ENCODE data around the gene FNBP1L.
"Not testable (repeated sequence)": the region's sequence is repeated elsewhere in the genome, so short reads cannot be mapped to it uniquely, and the experiment has no call there.

Gene FNBP1L

DNA sequence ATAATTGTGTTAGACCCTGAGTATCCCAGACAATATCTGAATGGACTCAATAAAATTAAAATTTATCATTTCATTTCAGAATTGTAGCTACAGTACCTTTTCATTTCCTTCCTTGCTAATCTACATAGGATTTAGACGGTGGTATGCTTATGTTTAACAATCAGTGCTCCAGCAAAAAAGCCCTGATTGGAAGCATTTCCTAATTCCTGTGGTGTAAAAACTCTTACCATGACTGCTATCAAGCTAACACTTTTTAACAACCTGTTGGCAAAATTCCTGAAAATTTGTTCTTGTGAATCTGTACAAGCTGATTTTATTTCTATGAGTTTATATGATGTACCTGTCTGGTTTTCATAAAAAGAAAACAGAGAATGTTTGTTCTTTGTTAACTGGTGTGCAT, 5.2 kb upstream of the FNBP1L start:
- DNase-seq (ENCODE audit: low read depth in 2 of 3, low spot score in 2 of 3): no peak

DNA sequence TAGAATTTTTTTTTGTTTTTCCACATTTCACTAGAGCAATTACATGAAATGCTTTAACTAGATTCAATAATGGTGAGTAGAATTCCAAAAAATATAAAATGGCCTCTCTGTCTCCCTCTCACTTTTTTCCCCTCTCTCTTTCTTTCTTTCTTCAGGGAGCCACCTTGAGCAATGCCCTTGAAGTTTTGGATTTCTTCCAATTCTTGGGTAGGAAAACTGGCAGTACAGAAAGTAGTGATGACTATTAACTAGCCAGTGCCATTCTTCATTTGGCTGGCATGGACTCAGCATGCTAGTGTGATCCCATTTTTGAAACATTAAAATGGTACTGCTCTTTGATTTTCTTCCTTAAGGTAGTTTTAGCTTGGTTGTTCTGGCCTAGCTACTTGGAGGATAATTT, 4.5 kb upstream of the FNBP1L start:
- DNase-seq (ENCODE audit: low read depth in 2 of 3, low spot score in 2 of 3): no peak

DNA sequence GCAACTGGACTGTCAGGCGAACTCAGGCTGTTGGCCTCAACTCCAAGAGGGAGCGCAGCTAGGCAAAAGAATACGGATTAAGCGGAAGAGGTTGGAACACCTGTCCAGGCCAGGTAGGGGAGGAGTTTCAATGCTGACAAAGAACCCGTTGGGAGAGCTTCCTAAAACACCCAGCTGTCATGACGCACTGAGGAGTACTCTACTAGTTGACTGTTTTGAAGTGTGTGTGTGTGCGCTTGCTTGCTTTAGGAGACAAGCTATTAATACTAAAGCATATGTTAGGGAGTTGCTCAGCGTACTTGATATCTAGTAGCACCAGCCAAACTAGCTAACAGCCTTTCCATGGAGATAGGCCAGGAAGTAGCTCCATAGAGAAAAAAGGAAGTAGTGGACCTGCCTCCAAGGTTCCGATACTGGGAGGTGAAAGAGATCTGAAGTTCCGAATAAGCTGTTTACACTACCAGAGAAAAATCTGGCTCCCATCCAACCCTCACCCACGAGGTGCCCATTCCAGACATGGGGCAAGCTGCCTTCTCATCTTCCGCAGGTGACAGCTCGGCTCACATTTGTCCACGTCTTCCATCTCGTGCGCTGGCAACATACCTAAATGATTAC, 974 bp upstream of the FNBP1L start:
- DNase-seq (ENCODE audit: low read depth in 2 of 3, low spot score in 2 of 3): no peak

DNA sequence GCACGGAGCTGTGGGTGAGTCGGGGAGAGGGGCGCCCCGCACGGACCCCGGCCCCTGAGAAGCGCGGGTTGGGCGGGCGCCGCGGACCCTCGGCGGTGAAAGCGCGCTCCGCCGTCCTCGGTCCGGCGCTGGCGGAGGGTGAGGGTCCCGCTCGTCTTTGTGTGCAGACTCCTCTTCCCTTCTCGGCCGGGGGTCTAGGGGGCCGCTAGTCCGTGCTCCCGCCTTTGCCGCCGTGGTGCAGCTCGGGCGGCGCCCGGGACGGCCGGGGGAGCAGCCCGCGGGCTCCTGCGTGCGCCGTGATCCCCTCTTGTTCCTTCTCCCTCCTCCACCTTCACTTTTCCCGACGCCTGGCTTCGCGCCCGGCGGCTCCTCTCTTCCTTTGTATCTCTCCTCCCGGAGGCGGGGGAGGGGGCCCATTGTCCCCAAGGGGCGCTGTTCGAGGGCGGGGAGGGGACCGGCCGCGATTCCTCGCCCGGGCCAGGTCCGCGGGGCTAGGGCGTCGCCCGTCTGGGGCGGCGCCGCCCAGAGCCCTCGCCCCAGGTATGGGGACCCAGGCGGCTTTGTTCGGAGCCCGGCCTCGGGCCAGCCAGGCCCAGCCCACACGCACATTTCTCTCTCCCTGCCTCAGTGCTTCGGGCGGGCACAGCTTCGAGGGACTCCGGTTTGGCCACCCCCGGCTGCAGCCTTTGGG, 519 bp downstream of the FNBP1L start:
- no peak for DNase-seq (ENCODE audit: low read depth in 2 of 3, low spot score in 2 of 3)

DNA sequence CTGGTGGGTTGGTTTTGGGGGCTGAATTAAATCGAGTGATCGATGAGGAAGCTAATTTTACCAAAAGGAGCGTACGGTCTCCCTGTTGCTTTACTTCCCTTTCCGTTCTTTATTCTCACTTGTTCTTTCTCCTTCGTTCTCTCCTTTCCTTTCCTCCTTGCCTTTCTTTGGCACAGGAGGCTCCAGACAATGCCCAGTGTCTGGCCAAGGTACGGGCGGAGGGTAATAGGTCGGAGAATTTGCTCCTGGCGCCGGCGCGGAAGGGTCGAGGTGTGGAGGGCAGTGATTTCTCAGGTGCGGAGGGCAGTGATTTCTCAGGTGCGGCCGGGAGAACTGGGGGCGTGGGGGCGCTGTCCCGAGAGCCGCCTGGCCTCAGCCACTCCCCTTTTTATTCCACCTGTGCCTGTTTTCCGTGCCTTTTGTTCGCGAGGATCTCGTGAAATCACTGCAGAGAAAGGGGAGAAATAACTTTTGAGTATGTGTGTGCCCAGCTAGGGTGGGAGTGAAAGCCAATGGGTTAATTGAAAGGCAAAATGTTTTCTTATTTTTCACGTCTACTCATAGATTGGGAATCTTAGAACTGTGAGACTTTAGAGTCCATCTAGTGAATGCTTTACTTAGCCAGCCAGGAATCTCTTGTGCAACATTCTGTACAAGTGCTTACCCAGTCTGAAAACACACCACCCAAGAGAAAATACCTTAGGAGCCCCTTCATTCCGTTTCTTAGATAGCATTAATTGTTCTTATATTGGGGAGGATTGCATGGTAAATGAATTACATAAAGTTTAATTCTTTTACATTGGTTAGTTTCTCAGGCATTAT, 1.3 kb downstream of the FNBP1L start:
- no peak for DNase-seq (ENCODE audit: low read depth in 2 of 3, low spot score in 2 of 3)

DNA sequence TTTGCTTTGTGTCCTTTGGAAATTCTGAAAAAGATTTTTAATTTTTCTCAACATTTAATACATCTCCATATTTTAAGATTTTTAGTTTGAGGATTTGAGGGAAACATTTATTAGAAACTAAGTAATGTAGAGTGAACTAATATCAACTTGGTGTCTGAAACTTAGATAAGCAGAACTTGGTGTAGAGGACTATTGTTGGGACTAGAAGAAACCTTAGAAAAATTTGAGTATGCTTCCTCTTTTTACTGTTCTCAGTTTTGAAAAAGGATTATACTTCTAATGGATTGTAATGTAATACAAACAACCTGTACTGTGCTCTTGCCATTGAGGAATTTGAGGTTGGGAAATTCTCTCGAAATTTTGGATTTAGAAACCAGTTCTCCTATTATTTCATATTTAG, 2.4 kb downstream of the FNBP1L start:
- no peak for DNase-seq (ENCODE audit: low read depth in 2 of 3, low spot score in 2 of 3)

DNA sequence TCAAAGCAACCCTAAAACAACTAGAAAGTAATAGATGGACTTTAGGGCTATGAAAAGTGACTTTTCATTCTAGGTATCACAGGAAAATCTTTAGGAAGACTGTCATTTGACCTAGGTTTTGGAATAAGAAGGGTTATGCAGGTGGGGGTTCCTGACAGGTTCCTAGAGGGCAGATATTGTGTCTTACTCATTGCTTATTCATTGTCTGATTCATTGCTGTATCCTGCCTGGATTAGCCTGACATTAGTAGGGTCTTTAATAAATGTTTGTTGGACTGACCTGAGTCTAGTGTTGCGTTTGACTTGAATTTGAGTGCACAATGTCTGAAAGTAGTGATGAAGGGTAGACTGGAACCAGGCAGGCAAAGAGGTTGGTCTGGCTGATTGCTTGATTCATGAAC, 6.0 kb downstream of the FNBP1L start:
- no peak for DNase-seq (ENCODE audit: low read depth in 2 of 3, low spot score in 2 of 3)

DNA sequence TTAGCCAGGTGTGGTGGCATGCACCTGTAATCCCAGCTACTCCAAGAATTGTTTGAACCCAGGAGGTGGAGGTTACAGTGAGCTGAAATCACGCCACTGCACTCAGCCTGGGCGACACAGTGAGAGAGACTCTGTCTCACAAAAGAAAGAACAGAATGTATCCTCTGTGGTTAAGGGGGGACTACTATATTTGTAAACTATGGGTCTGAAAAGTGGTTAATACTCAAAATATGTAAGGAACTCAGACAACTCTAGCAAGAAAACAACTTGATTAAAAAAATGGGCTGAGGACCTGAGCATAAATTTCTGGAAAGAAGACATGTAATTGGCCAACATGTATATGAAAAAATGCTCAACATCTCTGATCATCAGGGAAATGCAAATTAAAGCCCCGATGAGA, 11.2 kb downstream of the FNBP1L start:
- no peak for DNase-seq (ENCODE audit: low read depth in 2 of 3, low spot score in 2 of 3)

DNA sequence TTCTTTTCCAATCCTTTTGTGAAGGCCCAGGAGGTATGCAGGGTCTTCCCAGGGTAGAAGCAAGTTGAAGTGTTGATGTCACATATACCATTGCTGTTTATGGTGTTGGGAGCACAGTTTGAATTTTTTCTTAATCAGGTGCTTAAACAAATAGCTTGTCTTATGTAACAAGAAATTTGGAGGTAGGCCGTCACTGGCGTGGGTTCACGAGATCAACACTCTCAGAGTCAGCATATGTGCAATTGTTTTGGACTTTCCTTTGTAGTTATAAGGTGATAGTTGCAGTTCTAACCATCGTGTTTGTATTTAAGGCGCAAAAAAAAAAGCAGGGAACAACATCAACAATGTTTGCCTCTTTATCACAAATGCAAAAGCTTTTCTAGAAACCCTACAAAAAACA, 13.3 kb downstream of the FNBP1L start:
- no peak for DNase-seq (ENCODE audit: low read depth in 2 of 3, low spot score in 2 of 3)

DNA sequence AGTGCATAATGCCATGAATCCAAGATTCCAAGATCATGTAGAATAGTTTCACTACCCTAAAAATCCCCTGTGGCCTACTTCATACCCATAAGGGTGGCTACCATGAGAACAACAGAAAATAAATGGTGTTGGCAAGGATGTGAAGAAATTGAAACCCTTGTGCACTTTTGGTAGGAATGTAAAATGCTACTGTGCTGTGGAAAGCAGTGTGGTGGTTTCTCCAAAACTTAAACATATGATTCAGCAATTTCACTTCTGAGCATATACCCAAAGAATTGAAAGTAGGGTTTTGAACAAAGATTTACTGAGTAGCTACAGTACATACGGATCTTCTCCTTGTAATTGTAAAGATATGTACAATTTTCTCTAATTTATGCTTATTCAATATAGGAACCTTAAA, 16.0 kb downstream of the FNBP1L start:
- DNase-seq (ENCODE audit: low read depth in 2 of 3, low spot score in 2 of 3): no peak

DNA sequence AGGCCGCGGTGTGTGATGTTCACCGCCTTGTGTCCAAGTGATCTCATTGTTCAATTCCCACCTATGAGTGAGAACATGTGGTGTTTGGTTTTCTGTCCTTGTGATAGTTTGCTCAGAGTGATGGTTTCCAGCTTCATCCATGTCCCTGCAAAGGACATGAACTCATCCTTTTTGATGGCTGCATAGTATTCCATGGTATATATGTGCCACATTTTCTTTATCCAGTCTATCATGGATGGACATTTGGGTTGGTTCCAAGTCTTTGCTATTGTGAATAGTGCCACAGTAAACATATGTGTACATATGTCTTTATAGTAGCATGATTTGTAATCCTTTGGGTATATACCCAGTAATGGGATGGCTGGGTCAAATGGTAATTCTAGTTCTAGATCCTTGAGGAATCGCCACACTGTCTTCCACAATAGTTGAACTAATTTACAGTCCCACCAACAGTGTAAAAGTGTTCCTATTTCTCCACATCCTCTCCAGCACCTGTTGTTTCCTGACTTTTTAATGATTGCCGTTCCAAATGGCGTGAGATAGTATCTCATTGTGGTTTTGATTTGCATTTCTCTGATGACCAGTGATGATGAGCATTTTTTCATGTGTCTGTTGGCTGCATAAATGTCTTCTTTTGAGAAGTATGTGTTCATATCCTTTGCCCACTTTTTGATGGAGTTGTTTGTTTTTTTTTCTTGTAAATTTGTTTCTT, 17.6 kb downstream of the FNBP1L start:
- DNase-seq (ENCODE audit: low read depth in 2 of 3, low spot score in 2 of 3): not testable (repeated sequence)

DNA sequence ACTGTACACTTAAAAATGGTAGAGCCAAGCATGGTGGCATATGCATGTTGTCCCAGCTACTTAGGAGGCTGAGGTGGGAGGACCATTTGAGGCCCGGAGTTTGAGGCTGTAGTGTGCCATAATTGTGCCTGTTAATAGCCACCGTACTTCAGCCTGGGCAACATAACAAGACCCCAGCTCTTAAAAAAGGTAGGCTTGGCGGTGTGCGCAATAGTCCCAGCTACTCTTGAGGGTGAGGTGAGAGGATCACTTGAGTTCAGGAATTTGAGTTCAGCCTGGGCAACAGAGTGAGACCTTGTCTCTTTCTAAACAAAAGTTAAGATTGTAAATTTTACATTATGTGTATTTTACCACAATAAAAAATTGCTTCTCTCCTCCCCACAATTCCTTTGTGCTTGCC, 19.7 kb downstream of the FNBP1L start:
- no peak for DNase-seq (ENCODE audit: low read depth in 2 of 3, low spot score in 2 of 3)

DNA sequence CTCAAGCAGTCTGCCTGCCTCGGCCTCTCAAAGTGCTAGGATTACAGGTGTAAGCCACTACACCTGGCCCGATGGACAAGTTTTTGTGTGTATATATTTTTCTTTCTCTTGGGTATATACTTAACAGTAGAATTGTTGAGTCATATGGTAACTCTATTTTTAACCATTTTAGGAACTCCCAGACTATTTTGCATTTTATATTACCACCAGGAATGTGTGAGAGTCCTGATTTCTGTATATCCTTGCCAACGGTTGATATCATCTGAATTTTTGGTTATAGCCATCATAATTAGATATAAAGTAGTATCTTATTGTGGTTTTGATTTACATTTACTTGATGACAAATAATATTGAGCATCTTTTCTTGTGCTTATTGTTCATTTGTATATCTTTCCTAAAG, 20.7 kb downstream of the FNBP1L start:
- no peak for DNase-seq (ENCODE audit: low read depth in 2 of 3, low spot score in 2 of 3)

DNA sequence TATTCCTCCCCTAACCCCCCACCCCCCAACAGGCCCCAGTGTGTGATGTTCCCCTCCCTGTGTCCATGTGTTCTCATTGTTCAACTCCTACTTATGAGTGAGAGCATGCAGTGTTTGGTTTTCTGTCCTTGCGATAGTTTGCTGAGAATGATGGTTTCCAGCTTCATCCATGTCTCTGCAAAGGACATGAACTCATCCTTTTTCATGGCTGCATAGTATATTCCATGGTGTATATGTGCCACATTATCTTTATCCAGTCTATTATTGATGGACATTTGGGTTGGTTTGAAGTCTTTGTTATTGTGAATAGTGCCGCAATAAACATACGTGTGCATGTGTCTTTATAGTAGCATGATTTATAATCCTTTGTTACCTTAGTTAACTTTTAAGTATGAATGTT, 21.3 kb downstream of the FNBP1L start:
- DNase-seq (ENCODE audit: low read depth in 2 of 3, low spot score in 2 of 3): not testable (repeated sequence)

DNA sequence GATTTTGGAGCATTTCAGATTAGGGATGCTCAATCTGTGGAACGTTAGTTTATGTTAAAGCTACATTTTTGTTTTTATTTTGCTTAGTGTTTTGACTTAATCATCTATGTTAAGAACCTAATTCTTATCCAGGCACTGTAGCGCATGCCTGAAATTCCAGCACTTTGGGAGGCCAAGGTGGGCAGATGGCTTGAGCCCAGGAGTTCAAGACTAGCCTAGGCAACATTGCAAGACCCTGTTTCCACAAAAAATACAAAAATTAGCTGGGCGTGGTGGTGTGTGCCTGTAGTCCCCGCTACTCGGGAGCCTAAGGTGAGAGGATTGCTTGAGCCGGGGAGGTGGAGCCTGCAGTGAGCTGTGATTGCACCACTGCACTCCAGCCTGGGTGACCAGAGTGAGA, 23.4 kb downstream of the FNBP1L start:
- no peak for DNase-seq (ENCODE audit: low read depth in 2 of 3, low spot score in 2 of 3)

DNA sequence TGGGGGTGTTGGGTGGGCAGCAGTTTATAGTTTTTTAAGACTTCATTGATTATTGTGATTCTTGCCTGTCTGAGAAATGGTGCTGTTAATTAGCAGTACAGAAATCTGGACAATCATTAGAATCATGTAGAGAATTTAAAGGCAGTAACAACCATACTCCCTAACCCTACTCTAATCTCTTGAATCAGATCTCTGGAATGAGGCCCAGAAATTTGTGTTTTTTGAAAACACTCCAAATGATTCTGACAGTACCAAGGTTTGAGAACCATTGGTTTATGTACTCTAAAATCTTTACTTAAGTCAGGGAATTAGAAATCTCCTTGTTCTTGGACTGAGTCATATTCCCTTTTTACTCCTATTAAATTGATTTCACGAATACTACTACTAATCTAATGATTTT, 24.0 kb downstream of the FNBP1L start:
- DNase-seq (ENCODE audit: low read depth in 2 of 3, low spot score in 2 of 3): no peak

DNA sequence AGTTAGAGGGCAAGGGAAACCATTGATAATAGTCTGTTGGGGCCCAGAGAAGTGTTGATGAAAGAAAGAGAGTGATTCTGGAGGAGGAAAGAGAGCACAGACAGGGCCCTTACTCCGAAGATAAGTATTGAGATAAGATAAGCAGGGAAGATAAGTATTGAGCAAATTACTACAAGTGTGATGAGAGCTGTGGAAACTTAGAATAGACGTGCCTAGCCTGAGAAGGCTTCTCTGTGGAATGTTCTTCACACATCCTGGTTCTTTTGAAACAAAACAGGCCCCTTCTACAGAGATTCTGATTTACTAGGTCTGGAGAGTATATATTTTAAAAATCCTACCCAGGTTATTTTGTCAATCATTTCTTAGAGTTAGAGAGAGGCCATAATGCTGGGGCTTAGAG, 26.4 kb downstream of the FNBP1L start:
- DNase-seq (ENCODE audit: low read depth in 2 of 3, low spot score in 2 of 3): no peak

DNA sequence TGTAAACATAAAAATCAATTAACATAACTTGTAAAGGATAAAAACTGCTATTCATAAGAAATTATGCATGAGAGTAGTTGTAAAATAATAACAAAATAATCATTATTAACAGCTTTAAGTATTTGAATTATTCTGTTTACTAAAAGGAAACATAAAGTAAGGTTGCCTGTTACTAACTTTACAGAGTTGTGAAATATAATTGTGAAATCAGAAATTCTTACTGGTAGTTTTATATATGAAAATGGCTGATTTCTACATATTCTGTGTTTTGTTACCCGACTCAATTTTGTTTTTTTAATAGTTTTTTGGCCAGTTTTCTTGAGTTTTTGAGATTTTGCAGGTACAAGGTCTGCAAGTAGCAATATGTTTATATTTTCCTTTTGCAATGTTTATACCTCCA, 27.8 kb downstream of the FNBP1L start:
- DNase-seq (ENCODE audit: low read depth in 2 of 3, low spot score in 2 of 3): no peak

DNA sequence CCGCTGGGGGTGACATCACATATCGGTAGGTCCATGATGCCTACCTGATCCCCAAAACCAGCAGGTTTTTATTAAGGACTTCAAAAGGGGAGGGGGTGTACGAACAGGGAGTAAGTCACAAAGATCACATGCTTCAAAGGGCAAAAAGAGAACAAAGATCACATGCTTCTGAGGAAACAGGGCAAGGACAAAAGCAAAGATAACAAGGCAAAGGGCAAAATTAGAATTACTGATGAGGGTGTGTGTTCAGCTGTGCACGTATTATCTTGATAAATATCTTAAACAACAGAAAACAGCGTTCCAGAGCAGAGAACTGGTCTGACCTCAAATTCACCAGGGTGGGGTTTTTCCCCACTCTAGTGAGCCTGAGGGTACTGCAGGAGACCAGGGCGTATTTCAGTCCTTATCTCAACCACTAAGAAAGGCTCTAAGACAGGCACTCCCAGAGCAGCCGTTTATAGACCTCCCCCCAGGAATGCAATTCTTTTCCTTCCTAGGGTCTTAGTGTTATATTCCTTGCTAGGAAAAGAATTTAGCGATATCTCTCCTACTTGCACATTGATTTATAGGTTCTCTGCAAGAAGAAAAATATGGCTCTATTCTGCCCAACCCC, 31.3 kb downstream of the FNBP1L start:
- not testable (repeated sequence) for DNase-seq (ENCODE audit: low read depth in 2 of 3, low spot score in 2 of 3)

DNA sequence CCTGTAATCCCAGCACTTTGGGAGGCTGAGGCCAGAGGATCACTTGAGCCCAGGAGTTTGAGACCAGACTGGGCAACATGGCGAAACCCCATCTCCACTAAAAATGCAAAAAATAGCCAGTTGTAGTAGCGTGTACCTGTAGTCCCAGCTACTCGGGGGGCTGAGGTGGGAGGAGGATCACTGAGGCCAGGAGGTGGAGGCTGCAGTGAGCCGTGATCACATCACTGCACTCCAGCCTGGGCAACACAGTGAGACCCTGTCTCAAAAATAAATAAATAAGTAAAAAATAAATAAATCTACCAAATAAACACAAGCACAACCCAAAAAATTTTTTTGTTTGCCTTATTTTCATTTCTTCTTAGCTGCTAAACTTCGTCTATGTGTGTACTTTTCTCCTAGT, 34.0 kb downstream of the FNBP1L start:
- not testable (repeated sequence) for DNase-seq (ENCODE audit: low read depth in 2 of 3, low spot score in 2 of 3)

DNA sequence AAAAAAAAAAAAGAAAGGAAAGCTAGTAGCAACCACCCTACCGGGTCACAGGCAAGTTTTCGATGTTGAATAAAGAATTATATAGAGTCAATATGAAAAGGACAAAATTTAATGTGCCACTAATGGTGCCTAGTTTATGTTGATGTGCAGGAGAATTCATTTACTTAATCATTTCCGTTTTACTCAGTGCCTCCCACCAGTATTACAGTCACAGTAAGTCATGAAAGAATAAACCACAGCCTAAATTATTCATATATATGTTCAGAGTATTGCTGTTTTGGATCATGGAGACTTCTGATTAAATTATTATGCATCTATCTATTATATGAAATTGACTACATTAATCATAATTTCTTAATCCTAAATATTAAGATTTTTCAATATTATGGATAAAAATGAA, 35.3 kb downstream of the FNBP1L start:
- no peak for DNase-seq (ENCODE audit: low read depth in 2 of 3, low spot score in 2 of 3)

All from activated CD8-positive, alpha-beta memory T cell treated with anti-CD3 and anti-CD28 coated beads for 48 hours (primary cell).